HG03439 (cell line): ENCODE measurements around the gene ERC2.

Experiments
- ATAC-seq: cut with Tn5 transposase; IDR thresholded peaks from one replicate; pipeline ENCODE4 v1.9.1; 2021; ENCODE audit warnings: mild to moderate bottlenecking, moderate library complexity; ENCODE audit not compliant: unreplicated experiment

ERC2 gene

GRCh38 chr3:55897573-55898224 lies 570.6 kb downstream of the ERC2 start:
- no peak for ATAC-seq

- ATAC-seq: no peak
Measured at GRCh38 chr3:55895897-55896566, 572.2 kb downstream of the ERC2 start.

GRCh38 chr3:55894605-55895004 lies 573.7 kb downstream of the ERC2 start:
- ATAC-seq: no peak

- ATAC-seq: no peak
Measured at GRCh38 chr3:55893045-55893664, 575.1 kb downstream of the ERC2 start.

GRCh38 chr3:55891106-55891505 lies 577.2 kb downstream of the ERC2 start:
- ATAC-seq: no peak

- ATAC-seq: no peak
Measured at GRCh38 chr3:55888282-55888885, 579.9 kb downstream of the ERC2 start.

- no peak for ATAC-seq
Measured at GRCh38 chr3:55885721-55886120, 582.5 kb downstream of the ERC2 start.

GRCh38 chr3:55884491-55885285 lies 583.6 kb downstream of the ERC2 start:
- ATAC-seq: no peak

- no peak for ATAC-seq
Measured at GRCh38 chr3:55884066-55884465, 584.2 kb downstream of the ERC2 start.

GRCh38 chr3:55882006-55882405 lies 586.3 kb downstream of the ERC2 start:
- ATAC-seq: no peak

GRCh38 chr3:55880357-55880756 lies 587.9 kb downstream of the ERC2 start:
- ATAC-seq: no peak

- no peak for ATAC-seq
Measured at GRCh38 chr3:55879901-55880331, 588.4 kb downstream of the ERC2 start.

- no peak for ATAC-seq
Measured at GRCh38 chr3:55877703-55878102, 590.6 kb downstream of the ERC2 start.

GRCh38 chr3:55876560-55876959 lies 591.7 kb downstream of the ERC2 start:
- ATAC-seq: no peak

GRCh38 chr3:55875113-55875512 lies 593.2 kb downstream of the ERC2 start:
- no peak for ATAC-seq

GRCh38 chr3:55873523-55874254 lies 594.6 kb downstream of the ERC2 start:
- ATAC-seq: no peak

- ATAC-seq: no peak
Measured at GRCh38 chr3:55870594-55870993, 597.7 kb downstream of the ERC2 start.

GRCh38 chr3:55868347-55868746 lies 599.9 kb downstream of the ERC2 start:
- ATAC-seq: no peak

- no peak for ATAC-seq
Measured at GRCh38 chr3:55863028-55863427, 605.2 kb downstream of the ERC2 start.

GRCh38 chr3:55860049-55860721 lies 608.1 kb downstream of the ERC2 start:
- ATAC-seq: no peak
